ENCODE measurements around the gene GATB. TPM values are rescaled to one million over a fixed set of nuclear protein-coding genes. Genes with fewer than 3 reads are reported as not detected.

The GATB gene
- total RNA-seq, 4 donors from 2014 or later: 11.4 to 34.5 (median 21.5) TPM

DNA sequence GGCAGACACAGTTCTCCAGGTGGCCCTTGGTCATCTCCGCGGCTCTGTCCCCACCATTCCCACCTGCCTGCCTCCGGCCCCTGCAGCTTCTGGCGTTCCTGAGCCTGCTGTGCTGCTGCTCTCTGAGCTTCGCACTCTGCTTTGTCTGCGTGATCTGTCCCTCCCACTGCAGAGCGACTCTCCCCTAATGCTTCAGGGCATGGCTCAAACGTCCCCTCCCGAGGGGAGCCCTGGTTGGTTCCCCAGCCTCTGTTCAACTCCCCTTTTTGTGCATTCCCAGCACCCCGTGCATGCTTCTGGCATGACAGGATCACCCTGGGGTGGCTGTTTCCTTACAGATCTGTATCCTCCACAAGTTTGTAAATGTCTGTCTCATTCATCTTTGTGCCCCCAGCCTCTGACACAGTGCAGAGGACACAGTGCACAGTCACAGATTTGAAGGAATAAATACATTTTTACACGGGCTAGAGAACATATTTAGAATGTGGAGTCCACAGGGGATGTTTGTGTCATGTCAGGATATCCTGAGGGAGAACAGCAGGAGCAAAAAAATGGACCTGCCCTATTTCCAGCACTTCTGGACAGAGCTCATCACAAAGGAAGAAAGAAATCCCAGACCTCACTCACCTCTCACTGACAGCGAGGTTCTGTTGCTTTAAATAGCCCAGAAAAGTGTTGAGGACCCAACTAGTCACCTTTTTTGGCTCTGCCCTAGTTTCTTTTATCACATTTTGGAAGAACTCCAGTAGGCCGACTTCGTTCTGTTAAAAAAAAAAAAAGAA, 72.6 kb downstream of the GATB start:
- no peak for ATAC-seq (ENCODE audit: low FRiP score)

DNA sequence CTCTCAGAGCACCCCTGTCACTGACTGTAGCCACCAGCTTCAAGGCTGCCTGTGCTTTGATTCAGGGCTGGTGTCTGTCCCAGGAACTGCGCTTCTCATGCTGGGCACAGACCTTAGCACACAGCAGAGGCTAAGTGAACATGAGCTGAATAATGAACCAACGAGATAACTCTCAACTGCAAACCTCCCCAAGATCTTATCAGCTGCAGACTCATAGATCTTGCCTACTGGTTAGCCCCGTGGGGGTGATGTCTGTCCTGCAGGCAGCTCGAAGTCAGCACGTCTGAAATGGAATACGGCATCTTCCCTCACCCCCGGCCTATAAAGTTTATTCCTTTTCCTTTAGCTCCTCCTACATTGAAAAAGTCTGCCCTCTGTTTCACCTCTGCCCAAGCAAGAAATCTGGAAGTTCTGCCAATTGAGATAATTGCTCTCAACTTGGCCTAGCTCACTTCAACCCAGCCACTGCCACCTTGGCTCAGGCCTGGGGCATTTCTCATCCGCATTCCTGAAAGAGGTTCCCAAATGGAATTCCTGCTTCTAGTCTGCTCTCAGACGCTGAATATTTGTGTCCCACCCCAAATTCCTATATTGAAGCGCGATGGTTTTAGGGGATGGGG, 73.7 kb downstream of the GATB start:
- DNase-seq (ENCODE audit: low spot score) (no peak), ATAC-seq (ENCODE audit: low FRiP score) (no peak)
- TF ChIP-seq, protein P1, sequence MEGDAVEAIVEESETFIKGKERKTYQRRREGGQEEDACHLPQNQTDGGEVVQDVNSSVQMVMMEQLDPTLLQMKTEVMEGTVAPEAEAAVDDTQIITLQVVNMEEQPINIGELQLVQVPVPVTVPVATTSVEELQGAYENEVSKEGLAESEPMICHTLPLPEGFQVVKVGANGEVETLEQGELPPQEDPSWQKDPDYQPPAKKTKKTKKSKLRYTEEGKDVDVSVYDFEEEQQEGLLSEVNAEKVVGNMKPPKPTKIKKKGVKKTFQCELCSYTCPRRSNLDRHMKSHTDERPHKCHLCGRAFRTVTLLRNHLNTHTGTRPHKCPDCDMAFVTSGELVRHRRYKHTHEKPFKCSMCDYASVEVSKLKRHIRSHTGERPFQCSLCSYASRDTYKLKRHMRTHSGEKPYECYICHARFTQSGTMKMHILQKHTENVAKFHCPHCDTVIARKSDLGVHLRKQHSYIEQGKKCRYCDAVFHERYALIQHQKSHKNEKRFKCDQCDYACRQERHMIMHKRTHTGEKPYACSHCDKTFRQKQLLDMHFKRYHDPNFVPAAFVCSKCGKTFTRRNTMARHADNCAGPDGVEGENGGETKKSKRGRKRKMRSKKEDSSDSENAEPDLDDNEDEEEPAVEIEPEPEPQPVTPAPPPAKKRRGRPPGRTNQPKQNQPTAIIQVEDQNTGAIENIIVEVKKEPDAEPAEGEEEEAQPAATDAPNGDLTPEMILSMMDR (IDR thresholded peaks at IDR 0.05): no peak

More for the DNA sequence above, 72.6 kb downstream of the GATB start:
- TF ChIP-seq, protein P1 (IDR thresholded peaks at IDR 0.05): no peak
- DNase-seq (ENCODE audit: low spot score): no peak

DNA sequence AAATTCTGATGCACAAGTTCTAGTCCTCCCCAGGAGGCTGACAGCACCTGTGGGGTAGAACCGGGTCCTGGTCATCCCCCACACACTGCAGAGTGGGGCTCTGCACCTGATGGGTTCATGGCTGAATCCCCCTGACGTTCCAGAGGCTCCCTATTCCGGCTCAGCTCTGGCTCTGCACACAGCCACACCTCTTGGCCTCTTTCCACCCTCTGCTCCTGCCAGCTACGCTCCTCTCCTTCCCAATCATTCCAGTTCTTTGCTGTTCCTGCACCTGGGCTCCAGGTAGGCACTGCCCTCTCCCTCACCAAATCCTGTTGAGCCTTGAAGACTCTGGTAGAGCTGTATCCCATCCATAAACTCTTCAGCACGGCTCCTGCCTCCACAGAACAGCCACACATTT, 75.5 kb downstream of the GATB start:
- TF ChIP-seq, protein P1 (IDR thresholded peaks at IDR 0.05): no peak
- ATAC-seq (ENCODE audit: low FRiP score): no peak
- no peak for DNase-seq (ENCODE audit: low spot score)

DNA sequence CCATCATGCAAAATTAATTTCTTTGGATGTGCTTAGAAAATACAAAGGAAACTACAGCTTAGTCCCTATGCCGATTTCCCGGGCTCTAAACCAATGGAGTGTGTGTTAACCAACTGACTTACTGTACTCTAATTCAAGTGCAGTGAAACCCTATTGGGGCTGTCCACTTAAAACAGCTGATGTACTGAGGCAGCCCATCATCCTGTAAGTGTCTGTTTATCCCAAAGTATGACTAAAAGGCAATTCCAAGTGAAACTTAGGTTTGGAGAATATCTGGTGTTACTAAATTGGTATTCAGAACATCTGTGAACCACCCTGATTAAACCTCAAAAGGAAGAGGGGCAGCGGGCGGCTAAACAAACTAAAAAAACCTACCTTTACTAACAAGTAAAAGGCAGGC, 79.7 kb downstream of the GATB start:
- TF ChIP-seq, protein P1 (IDR thresholded peaks at IDR 0.05): no peak
- DNase-seq (ENCODE audit: low spot score) (no peak), ATAC-seq (ENCODE audit: low FRiP score) (no peak)

DNA sequence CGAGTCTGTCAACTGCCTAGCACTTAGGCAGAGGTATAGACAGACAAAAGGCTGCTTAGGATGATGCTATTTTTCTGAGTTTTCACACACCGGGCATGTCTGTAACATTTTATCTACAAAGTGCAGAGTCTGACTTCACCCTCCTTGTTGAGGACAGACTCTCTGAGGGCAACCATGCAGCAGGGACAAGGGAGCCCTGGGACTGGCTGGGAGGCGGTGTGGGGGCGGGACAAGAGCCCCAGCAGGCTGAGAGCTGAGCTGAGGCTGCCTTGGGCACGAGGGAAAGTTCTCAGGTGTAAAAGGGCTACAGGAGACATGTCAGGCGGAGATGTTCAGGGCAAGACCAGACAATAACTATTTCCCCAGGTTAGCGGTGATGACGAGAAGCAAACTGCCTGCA, 81.6 kb downstream of the GATB start:
- DNase-seq (ENCODE audit: low spot score): no peak
- TF ChIP-seq, protein P1 (IDR thresholded peaks at IDR 0.05): no peak
- ATAC-seq (ENCODE audit: low FRiP score): no peak

DNA sequence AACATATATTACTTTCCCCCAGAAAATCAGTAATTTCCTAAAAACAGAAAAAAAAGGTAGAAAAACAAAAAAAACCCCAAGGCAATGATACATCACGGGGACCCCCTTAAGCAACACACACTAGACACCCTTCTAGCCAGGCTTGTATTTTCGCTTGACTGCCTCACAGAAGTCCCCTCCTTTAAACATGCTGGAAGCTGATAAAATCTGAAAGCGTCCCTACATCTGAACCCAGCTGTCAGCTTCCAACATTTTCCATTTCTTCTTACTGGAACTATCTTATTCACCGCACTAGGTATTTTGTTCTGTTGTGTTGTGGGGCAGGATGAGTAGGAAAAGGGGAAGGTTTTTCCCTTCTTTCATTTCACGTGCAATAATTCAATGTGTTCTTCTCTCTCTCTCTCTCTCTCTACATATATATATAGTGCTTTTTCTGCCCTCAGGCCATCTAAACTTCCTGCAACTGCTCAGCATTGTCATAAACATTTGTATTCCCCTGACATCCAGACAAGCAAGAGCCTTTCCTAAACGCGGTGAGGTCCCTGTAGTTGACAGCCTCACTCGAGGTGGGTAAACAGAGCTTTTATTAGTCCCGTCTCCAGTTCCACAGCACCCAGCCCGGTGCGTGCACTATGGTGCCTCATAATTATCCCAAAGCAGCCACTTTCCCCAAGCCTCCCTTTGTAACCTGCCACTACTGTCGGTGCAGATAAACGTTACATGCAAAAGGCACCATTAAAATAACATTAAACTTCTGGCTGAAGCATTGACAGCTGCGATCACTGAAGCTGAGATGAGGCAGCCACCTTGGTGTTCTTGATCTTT, 82.5 kb downstream of the GATB start:
- TF ChIP-seq, protein P1 (IDR thresholded peaks at IDR 0.05): no peak
- no peak for DNase-seq (ENCODE audit: low spot score)
- no peak for ATAC-seq (ENCODE audit: low FRiP score)

Measured in omental fat pad (tissue), 4 donors.